GM06990 (cell line): ENCODE results near the gene GOLGA1.

Experiments
- DNase-seq: peaks from one replicate; pipeline ENCODE4 v3.0.0-alpha.2; 2011; ENCODE audit not compliant: insufficient read length; ENCODE audit errors: extremely low read depth
- H3K27me3 ChIP-seq: replicated peaks from 2 replicates; pipeline ENCODE4 v1.6.0; 2011; ENCODE audit warnings: low read length; ENCODE audit not compliant: control insufficient read depth, insufficient read depth
- H3K36me3 ChIP-seq: 2 replicates; pipeline ENCODE4 v1.5.1; 2011; ENCODE audit warnings: low read length; ENCODE audit not compliant: control insufficient read depth, insufficient read depth
- H3K4me3 ChIP-seq: replicated peaks from 2 replicates; pipeline ENCODE4 v1.5.1; 2011; ENCODE audit warnings: low read depth, mild to moderate bottlenecking, control low read depth, low read length
- TF ChIP-seq, protein P1 (sequence below): IDR thresholded peaks from 2 replicates; pipeline ENCODE4 v1.5.1; 2011; ENCODE audit warnings: low read length, control low read depth, mild to moderate bottlenecking, inconsistent platforms; ENCODE audit not compliant: insufficient read depth, poor library complexity, severe bottlenecking

Gene GOLGA1, protein sequence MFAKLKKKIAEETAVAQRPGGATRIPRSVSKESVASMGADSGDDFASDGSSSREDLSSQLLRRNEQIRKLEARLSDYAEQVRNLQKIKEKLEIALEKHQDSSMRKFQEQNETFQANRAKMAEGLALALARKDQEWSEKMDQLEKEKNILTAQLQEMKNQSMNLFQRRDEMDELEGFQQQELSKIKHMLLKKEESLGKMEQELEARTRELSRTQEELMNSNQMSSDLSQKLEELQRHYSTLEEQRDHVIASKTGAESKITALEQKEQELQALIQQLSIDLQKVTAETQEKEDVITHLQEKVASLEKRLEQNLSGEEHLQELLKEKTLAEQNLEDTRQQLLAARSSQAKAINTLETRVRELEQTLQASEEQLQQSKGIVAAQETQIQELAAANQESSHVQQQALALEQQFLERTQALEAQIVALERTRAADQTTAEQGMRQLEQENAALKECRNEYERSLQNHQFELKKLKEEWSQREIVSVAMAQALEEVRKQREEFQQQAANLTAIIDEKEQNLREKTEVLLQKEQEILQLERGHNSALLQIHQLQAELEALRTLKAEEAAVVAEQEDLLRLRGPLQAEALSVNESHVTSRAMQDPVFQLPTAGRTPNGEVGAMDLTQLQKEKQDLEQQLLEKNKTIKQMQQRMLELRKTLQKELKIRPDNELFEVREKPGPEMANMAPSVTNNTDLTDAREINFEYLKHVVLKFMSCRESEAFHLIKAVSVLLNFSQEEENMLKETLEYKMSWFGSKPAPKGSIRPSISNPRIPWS

DNA sequence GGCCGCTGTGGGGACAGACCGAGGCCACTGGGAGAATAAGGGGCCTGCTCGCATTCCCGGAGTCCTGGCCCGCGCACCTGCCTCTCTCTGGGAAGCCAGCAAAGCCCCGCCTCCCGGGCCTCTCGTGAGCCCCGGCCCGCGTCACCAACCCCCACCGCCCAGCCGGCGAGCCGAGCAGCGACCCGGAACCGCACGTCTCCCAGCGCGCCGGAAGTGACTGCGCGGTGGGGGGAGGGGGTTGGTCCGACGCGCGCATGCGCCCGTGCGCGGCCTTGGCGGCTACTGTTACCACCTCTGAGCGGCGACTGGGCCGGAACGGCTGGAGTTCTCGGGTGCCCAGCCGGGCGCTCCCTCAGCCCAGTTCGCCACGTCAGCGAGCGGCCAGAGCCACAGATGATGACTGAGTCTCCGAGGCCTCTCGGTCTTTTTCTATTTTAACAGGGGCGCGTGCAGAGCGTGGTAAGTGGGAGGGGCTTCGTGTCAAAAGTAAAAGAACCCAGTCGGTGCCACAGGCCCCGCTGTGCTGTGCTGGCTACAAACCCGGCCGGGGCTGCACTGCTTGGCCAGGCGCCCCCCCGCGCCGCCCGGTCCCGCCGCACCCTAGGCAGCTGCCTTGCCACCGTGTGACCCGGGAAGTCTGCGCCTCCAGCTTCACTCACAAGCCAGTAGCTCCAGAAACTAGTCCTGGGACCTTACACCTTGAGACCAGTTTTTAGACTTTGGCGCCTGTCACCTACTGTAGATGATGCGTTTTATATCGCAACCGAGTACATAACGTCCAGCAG is at the start of gene GOLGA1:
TSS of gene GOLGA1 (minus strand) at position 190 of the 785 bp plus-strand sequence. CDS start 2,372 bp downstream, outside the sequence.
- H3K4me3 ChIP-seq = peak within 1 kb of the TSS; percentile 93

DNA sequence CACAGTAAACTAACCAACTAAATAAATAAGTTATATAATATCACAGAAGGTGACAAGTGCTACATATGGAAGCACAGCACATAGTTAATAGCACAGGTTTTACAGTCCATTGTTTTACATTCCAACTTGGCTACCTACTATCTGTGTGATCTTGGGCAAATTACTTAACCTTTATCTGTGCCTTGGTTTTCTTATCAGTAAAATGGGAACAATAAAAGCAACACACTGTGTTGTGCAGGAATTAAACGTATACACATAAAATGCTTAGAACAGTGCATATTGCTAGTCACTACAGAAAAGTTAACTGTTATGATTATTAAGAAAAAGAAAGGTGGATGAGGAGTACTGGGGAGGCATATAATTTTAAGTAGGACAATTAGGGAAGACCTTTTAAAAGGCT is 42.8 kb upstream of the GOLGA1 start:
- no peak for DNase-seq
- H3K4me3 ChIP-seq = no peak overlapping the region
- TF ChIP-seq, protein P1, sequence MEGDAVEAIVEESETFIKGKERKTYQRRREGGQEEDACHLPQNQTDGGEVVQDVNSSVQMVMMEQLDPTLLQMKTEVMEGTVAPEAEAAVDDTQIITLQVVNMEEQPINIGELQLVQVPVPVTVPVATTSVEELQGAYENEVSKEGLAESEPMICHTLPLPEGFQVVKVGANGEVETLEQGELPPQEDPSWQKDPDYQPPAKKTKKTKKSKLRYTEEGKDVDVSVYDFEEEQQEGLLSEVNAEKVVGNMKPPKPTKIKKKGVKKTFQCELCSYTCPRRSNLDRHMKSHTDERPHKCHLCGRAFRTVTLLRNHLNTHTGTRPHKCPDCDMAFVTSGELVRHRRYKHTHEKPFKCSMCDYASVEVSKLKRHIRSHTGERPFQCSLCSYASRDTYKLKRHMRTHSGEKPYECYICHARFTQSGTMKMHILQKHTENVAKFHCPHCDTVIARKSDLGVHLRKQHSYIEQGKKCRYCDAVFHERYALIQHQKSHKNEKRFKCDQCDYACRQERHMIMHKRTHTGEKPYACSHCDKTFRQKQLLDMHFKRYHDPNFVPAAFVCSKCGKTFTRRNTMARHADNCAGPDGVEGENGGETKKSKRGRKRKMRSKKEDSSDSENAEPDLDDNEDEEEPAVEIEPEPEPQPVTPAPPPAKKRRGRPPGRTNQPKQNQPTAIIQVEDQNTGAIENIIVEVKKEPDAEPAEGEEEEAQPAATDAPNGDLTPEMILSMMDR = no peak
- H3K36me3 ChIP-seq = no peaks in the 10 kb centered on the region
- H3K27me3 ChIP-seq = no peaks in the 10 kb centered on the region

More for the DNA sequence above, at the start of gene GOLGA1:
- Histone ChIP-seq H3K36me3 (no peaks in the 10 kb centered on the region), H3K27me3 (no peaks in the 10 kb centered on the region)
- DNase-seq = peak; percentile 98
- TF ChIP-seq, protein P1 = no peak

DNA sequence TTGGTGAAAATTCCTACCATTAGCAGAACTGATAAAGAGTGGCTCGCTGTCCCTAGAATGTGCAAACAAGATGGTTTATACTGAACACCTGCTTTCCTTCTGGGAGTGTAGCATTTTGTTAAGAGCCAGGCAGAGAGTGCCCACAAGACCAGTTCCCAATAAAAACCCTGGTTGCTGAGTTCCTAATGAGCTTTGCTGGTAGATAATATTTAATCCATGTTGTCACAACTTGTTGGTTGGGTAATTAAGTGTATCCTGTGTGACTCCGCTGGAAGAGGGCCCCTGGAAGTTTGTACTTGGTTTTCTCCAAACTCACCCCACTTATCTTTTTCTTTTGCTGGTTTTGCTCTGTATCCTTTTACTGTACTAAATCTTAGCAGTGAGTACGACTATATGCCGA is 39.5 kb upstream of the GOLGA1 start:
- Histone ChIP-seq H3K4me3 (no peak overlapping the region), H3K27me3 (no peaks in the 10 kb centered on the region), H3K36me3 (no peaks in the 10 kb centered on the region)
- DNase-seq = no peak
- TF ChIP-seq, protein P1 = no peak

DNA sequence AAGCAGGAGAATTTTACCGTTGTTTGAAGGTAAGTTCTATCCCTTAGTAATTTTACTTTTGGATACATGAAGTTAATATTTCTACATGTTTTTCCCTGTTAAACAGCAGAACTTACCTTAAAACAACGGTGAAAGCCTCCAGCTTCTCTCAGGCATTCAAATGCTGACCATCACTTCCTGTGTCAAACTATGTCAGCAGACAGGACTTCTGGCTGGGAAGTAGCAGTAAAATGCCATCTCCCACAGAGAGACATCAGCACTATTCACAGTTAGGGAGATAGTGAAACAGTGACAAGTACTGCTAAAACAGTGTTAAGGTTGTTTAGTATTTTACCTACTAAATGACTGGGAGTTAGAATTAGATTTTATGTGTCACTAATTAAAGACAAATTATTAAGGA is 34.2 kb upstream of the GOLGA1 start:
- H3K4me3 ChIP-seq = no peak overlapping the region
- TF ChIP-seq, protein P1 = no peak
- H3K36me3 ChIP-seq = no peaks in the 10 kb centered on the region; the same call in 1 of the 2 replicates

DNA sequence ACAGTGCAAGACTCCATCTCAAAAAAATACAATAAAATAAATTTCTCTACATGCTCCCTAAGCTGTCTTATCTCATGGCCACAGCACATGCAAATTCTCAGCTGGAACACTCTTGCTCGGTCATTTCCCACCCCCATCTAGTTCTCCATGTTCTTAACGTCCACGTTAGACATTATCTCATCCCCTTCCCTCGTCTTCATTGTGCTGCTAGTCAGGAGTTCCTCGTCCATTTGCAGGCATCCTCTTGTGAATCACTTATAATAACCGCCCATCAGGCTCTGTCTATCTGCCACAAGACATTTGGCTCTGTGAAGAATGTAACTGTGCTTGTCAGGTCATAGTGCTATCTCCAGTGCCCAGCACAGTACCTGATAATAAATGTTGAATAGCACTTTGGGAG is 32.9 kb upstream of the GOLGA1 start:
- TF ChIP-seq, protein P1 = no peak
- Histone ChIP-seq H3K27me3 (no peaks in the 10 kb centered on the region), H3K36me3 (no peaks in the 10 kb centered on the region; the same call in 1 of the 2 replicates), H3K4me3 (no peak overlapping the region)
- DNase-seq = no peak

More for the DNA sequence above, 34.2 kb upstream of the GOLGA1 start:
- DNase-seq = no peak
- H3K27me3 ChIP-seq = no peaks in the 10 kb centered on the region
